Measurements from ENCODE around the gene SURF2.

DNA sequence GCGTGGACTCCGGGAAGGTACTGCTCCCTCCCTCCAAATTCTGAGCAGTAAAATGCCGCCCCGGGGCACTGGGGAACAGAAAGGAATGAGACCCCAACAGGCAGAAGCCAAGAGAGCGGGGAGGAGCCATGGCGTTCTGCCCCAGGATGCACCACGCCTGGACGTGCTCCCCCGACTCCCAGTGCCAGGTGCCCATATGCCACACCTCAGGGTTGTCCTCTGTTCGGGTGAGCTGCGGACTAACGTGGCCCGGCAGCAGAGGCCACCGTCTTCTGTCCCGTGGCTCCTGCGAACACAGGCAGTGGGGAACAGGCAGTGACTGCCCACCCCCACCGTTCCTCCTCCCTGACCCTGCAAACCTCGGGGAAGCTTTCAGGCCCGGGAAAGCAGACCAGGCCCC, 25.1 kb upstream of the SURF2 start:
- TF ChIP-seq, protein P1, sequence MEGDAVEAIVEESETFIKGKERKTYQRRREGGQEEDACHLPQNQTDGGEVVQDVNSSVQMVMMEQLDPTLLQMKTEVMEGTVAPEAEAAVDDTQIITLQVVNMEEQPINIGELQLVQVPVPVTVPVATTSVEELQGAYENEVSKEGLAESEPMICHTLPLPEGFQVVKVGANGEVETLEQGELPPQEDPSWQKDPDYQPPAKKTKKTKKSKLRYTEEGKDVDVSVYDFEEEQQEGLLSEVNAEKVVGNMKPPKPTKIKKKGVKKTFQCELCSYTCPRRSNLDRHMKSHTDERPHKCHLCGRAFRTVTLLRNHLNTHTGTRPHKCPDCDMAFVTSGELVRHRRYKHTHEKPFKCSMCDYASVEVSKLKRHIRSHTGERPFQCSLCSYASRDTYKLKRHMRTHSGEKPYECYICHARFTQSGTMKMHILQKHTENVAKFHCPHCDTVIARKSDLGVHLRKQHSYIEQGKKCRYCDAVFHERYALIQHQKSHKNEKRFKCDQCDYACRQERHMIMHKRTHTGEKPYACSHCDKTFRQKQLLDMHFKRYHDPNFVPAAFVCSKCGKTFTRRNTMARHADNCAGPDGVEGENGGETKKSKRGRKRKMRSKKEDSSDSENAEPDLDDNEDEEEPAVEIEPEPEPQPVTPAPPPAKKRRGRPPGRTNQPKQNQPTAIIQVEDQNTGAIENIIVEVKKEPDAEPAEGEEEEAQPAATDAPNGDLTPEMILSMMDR (IDR thresholded peaks at IDR 0.05) = no peak
- TF ChIP-seq POLR2A (IDR thresholded peaks at IDR 0.05) = no peak

All from heart left ventricle (tissue), 13 donors.